Spinal cord (tissue), 10 donors: ENCODE data around the gene ZCCHC7. TPM values are rescaled to one million over a fixed set of nuclear protein-coding genes. Genes with fewer than 3 reads are reported as not detected.

Source experiments
- DNase-seq, 6 donors: peaks; one replicate each; pipeline versions ENCODE4 v3.0.0 to v3.0.0-alpha.2; 2013 to 2015; ENCODE audit warnings: low spot score in 6 of 6, low read depth in 4 of 6
- H3K27ac ChIP-seq: one replicate; pipeline ENCODE4 v1.5.1; 2013; ENCODE audit warnings: low read depth, low read length, control low read depth
- H3K27me3 ChIP-seq: one replicate; pipeline ENCODE4 v1.6.1; 2013; ENCODE audit warnings: low read length; ENCODE audit not compliant: control insufficient read depth, insufficient read depth
- H3K36me3 ChIP-seq: one replicate; pipeline ENCODE4 v1.6.1; 2013; ENCODE audit warnings: low read length; ENCODE audit not compliant: control insufficient read depth, insufficient read depth
- H3K4me1 ChIP-seq: one replicate; pipeline ENCODE4 v1.6.1; 2013; ENCODE audit warnings: low read length; ENCODE audit not compliant: control insufficient read depth, insufficient read depth
- H3K4me3 ChIP-seq: one replicate; pipeline ENCODE4 v1.5.1; 2013; ENCODE audit warnings: low read depth, low read length, control low read depth
- H3K9me3 ChIP-seq: one replicate; pipeline ENCODE4 v1.6.1; 2013; ENCODE audit warnings: low read length; ENCODE audit not compliant: control insufficient read depth, insufficient read depth
- WGBS: methylation state at CpG from one replicate; pipeline ENCODE4 v1.1.5; 2013; ENCODE audit warnings: missing lambda C conversion rate; ENCODE audit not compliant: insufficient coverage; 5-methylcytosine and 5-hydroxymethylcytosine counted together
- polyA plus RNA-seq, 2 donors: library from polyadenylated mRNA; unstranded; fragments of 120-200 nt; gene quantifications; one replicate each; pipeline ENCODE4 v1.2.1, GENCODE V29; 2013; ENCODE audit not compliant: insufficient read length in 2 of 2
- total RNA-seq, 2 donors: library from RNA; depleted of rRNA in 1 of 2; stranded (reverse); fragments of 120-200 nt in 1 of 2; fragments of >200 nt in 1 of 2; gene quantifications; one replicate each; pipeline versions ENCODE4 v1.2.3 to v1.2.4, GENCODE V29; 2013 to 2014
- donor health status: healthy.

The ZCCHC7 gene
- total and polyA plus RNA-seq, 4 donors, result 14.3 to 26.5 (median 20.1) TPM

DNA sequence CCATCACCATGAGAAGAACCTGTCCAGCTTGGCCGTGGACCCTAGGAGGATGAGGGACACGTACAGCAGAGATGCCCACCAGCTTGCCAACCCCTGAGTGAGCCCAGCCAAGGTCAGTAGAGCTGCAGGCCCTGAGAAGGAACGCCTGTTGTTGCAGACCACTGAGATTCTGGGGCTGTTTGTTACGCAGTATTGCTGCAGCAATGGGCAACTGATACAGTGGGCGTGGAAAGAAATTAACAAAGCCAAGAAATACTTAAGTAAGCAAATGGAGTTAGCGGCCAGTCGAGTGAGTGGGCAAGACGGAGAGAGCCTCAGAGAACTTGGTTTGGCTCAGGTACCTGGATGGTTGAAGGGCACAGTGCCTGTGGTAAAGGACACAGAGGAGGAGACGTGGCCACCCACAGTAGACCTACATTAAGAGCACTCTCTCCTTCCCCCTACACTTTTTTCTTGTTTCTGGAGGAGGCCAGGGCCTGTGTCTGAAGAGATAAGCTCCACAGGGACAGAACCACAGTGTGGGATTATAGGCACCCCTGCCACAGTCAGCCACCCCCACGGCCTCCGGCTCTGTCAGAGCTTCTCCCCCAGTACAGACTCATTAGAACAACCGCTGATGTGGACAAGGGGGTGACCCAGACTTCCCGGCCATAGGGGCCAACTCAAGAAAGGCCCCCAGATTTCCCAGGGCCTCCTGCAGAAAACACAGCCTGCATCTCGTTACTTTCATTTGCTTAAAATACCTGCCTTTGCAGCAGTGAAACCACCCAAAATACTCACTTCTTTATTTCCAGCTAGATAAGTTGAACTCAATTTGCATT is 262.0 kb downstream of the ZCCHC7 start:
- 85% methylated on average over 12 of the region's 14 CpGs for WGBS
- Histone ChIP-seq H3K4me1 (no peaks in the 10 kb centered on the region), H3K36me3 (no peaks in the 10 kb centered on the region), H3K9me3 (no peaks in the 10 kb centered on the region), H3K27ac (no peak overlapping the region), H3K27me3 (no peaks in the 10 kb centered on the region), H3K4me3 (no peak overlapping the region)
- DNase-seq, result no peak

GRCh38 chr9:37382982-37383357 is 262.6 kb downstream of the ZCCHC7 start:
- H3K36me3 ChIP-seq, result no peaks in the 10 kb centered on the region
- H3K4me3 ChIP-seq, result no peak overlapping the region
- DNase-seq, result no peak
- H3K27ac ChIP-seq, result no peak overlapping the region
- H3K27me3 ChIP-seq, result no peaks in the 10 kb centered on the region
- H3K4me1 ChIP-seq, result no peaks in the 10 kb centered on the region
- H3K9me3 ChIP-seq, result no peaks in the 10 kb centered on the region
- WGBS, result 41% methylated on average over 5 of the region's 5 CpGs

- H3K4me1 ChIP-seq, result no peaks in the 10 kb centered on the region
- 78% methylated on average over 3 of the region's 6 CpGs for WGBS
- no peaks in the 10 kb centered on the region for H3K27me3 ChIP-seq
- no peak for DNase-seq
- no peaks in the 10 kb centered on the region for H3K36me3 ChIP-seq
- H3K9me3 ChIP-seq, result no peaks in the 10 kb centered on the region
- no peak overlapping the region for H3K27ac ChIP-seq
- no peak overlapping the region for H3K4me3 ChIP-seq
Observed at GRCh38 chr9:37383393-37383792, 263.0 kb downstream of the ZCCHC7 start.

DNA sequence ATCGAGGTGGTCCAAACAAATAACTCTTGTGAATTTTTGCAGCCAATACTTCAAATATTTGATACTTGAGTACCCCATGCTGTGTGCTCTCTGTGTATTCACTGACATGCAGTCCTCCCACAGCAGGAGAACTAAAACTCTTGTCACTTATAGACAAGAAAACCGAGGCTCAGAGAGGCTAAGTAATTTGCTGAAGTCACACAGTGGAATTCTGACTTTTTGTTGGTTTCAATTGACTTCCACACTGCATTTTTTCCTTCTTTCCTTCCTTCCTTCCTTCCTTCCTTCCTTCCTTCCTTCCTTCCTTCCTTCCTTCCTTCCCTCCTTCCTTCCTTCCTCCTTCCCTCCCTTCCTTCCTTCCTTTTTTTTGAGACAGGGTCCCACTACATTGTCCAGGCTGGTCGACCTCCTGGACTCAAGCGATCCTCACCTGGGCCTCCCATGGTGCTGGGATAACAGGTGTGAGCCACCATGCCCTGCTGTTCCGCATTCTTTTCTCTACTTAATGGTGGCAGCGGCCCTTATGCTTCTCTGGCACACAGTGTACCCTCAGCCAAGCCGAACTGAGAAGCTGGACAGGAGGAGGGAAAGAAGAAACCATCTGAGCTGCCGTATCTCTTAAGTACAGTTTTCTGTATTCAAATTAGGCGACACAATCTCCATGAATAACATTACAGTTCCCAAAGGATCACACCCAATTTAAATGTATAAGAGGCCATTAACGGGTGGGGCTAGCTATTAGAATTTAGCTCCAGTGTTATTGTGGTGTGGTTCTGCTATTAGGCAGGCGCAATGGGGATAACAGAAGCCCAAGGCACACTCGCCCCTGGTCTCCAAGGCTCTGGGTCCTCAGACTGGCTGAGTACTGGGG is 263.7 kb downstream of the ZCCHC7 start:
- Histone ChIP-seq H3K9me3 (no peaks in the 10 kb centered on the region), H3K27me3 (no peaks in the 10 kb centered on the region), H3K36me3 (no peaks in the 10 kb centered on the region), H3K27ac (no peak overlapping the region), H3K4me3 (no peak overlapping the region), H3K4me1 (no peaks in the 10 kb centered on the region)
- 88% methylated on average over 7 of the region's 12 CpGs for WGBS
- DNase-seq, result peak in 2 of 6 donors; percentile 5 to 47

GRCh38 chr9:37385286-37385685 is 264.9 kb downstream of the ZCCHC7 start:
- 92% methylated on average over 6 of the region's 6 CpGs for WGBS

GRCh38 chr9:37386988-37387387 is 266.6 kb downstream of the ZCCHC7 start:
- WGBS, result 82% methylated on average over 8 of the region's 10 CpGs
- Histone ChIP-seq H3K27me3 (no peaks in the 10 kb centered on the region), H3K4me1 (no peaks in the 10 kb centered on the region), H3K4me3 (no peak overlapping the region), H3K9me3 (no peaks in the 10 kb centered on the region), H3K36me3 (no peaks in the 10 kb centered on the region), H3K27ac (no peak overlapping the region)
- DNase-seq, result no peak

More at GRCh38 chr9:37385286-37385685, 264.9 kb downstream of the ZCCHC7 start:
- Histone ChIP-seq H3K9me3 (no peaks in the 10 kb centered on the region), H3K4me1 (no peaks in the 10 kb centered on the region), H3K36me3 (no peaks in the 10 kb centered on the region), H3K27me3 (no peaks in the 10 kb centered on the region), H3K4me3 (no peak overlapping the region), H3K27ac (no peak overlapping the region)
- DNase-seq, result no peak

- H3K9me3 ChIP-seq, result no peaks in the 10 kb centered on the region
- no peak for DNase-seq
- no peak overlapping the region for H3K27ac ChIP-seq
- no peaks in the 10 kb centered on the region for H3K4me1 ChIP-seq
- H3K4me3 ChIP-seq, result no peak overlapping the region
- H3K36me3 ChIP-seq, result no peaks in the 10 kb centered on the region
- no peaks in the 10 kb centered on the region for H3K27me3 ChIP-seq
- 27% methylated on average over 6 of the region's 7 CpGs for WGBS
Observed at GRCh38 chr9:37390759-37391158, 270.4 kb downstream of the ZCCHC7 start.

GRCh38 chr9:37392272-37392671 is 271.9 kb downstream of the ZCCHC7 start:
- Histone ChIP-seq H3K27ac (no peak overlapping the region), H3K4me3 (no peak overlapping the region), H3K4me1 (no peaks in the 10 kb centered on the region), H3K9me3 (no peaks in the 10 kb centered on the region), H3K36me3 (no peaks in the 10 kb centered on the region), H3K27me3 (no peaks in the 10 kb centered on the region)
- DNase-seq, result no peak
- WGBS, result 69% methylated on average over 3 of the region's 8 CpGs

GRCh38 chr9:37395229-37395628 is 274.9 kb downstream of the ZCCHC7 start:
- no peak for DNase-seq
- Histone ChIP-seq H3K9me3 (no peaks in the 10 kb centered on the region), H3K27me3 (no peaks in the 10 kb centered on the region), H3K27ac (no peak overlapping the region), H3K4me3 (no peak overlapping the region), H3K36me3 (no peaks in the 10 kb centered on the region), H3K4me1 (no peaks in the 10 kb centered on the region)
- 73% methylated on average over 6 of the region's 12 CpGs for whole genome bisulfite sequencing
